ENCODE measurements around the gene OSBPL8. TPM values are rescaled to one million over a fixed set of nuclear protein-coding genes. Genes with fewer than 3 reads are reported as not detected.
"Not testable (repeated sequence)": the region's sequence is repeated elsewhere in the genome, so short reads cannot be mapped to it uniquely, and the experiment has no call there.

The OSBPL8 gene
- total and polyA plus RNA-seq, 3 experiments from 2014 or later = 87.3 to 113 (median 90.7) TPM

GRCh38 chr12:76478045-76478444, 81.5 kb downstream of the OSBPL8 start:
- no peaks in the 10 kb centered on the region for H3K27me3 ChIP-seq (ENCODE audit: insufficient read depth, low read length, poor library complexity, severe bottlenecking)
- no peaks in the 10 kb centered on the region for H3K36me3 ChIP-seq (ENCODE audit: insufficient read depth, low read length)
- no peak overlapping the region for H3K27ac Mint-ChIP-seq
- H3K4me3 ChIP-seq (ENCODE audit: low read length) = no peak overlapping the region
- H3K36me3 Mint-ChIP-seq = peaks cover 0 to 24% (median 12%) of the 10 kb centered on the region in 3 donors
- no peak for DNase-seq
- POLR2A ChIA-PET = no interaction called here
- H3K9me3 Mint-ChIP-seq = no peaks in the 10 kb centered on the region
- H3K4me1 ChIP-seq (ENCODE audit: insufficient read depth, low read length) = no peaks in the 10 kb centered on the region
- H3K27ac ChIP-seq (ENCODE audit: low read depth, low read length) = no peak overlapping the region
- H3K4me1 Mint-ChIP-seq = peaks cover 29 to 55% (median 49%) of the 10 kb centered on the region in 3 donors
- CTCF ChIA-PET = no interaction called here
- H3K27me3 Mint-ChIP-seq = no peaks in the 10 kb centered on the region
- H3K9me3 ChIP-seq (ENCODE audit: low read length) = no peaks in the 10 kb centered on the region
- no peak overlapping the region for H3K4me3 Mint-ChIP-seq

DNA sequence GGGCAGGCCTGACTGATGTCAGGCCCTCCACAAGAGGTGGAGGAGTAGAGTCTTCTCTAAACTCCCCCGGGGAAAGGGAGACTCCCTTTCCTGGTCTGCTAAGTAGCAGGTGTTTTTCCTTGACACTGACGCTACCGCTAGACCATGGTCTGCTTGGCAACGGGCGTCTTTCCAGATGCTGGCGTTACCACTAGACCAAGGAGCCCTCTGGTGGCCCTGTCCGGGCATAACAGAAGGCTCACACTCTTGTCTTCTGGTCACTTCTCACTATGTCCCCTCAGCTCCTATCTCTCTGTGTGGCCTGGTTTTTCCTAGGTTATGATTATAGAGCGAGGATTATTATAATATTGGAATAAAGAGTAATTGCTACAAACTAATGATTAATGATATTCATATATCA, 86.7 kb downstream of the OSBPL8 start:
- H3K9me3 Mint-ChIP-seq; POLR2A ChIA-PET; H3K36me3 Mint-ChIP-seq; H3K36me3 ChIP-seq (ENCODE audit: insufficient read depth, low read length); H3K9me3 ChIP-seq (ENCODE audit: low read length); H3K27ac Mint-ChIP-seq; DNase-seq; H3K27ac ChIP-seq (ENCODE audit: low read depth, low read length); H3K4me3 ChIP-seq (ENCODE audit: low read length); H3K27me3 ChIP-seq (ENCODE audit: insufficient read depth, low read length, poor library complexity, severe bottlenecking); H3K27me3 Mint-ChIP-seq; H3K4me3 Mint-ChIP-seq: not testable (repeated sequence)
- H3K4me1 ChIP-seq (ENCODE audit: insufficient read depth, low read length) = peaks cover 15% of the 10 kb centered on the region
- CTCF ChIA-PET = interaction anchor here (1.4 kb wide), 1 partner anchor 78 kb away, joined by 3 read pairs; no protein-coding TSS in a partner anchor
- peaks cover 16 to 28% (median 28%) of the 10 kb centered on the region in 3 donors for H3K4me1 Mint-ChIP-seq

- Histone ChIP-seq H3K27ac (ENCODE audit: low read depth, low read length) (no peak overlapping the region), H3K27me3 (ENCODE audit: insufficient read depth, low read length, poor library complexity, severe bottlenecking) (no peaks in the 10 kb centered on the region), H3K4me3 (ENCODE audit: low read length) (no peak overlapping the region), H3K9me3 (ENCODE audit: low read length) (no peaks in the 10 kb centered on the region), H3K4me1 (ENCODE audit: insufficient read depth, low read length) (peaks cover 15% of the 10 kb centered on the region), H3K36me3 (ENCODE audit: insufficient read depth, low read length) (no peaks in the 10 kb centered on the region)
- H3K27ac Mint-ChIP-seq = no peak overlapping the region
- no peak overlapping the region for H3K4me3 Mint-ChIP-seq
- ChIA-PET CTCF (no interaction called here), POLR2A (no interaction called here)
- DNase-seq = no peak
- H3K9me3 Mint-ChIP-seq = no peaks in the 10 kb centered on the region
- H3K27me3 Mint-ChIP-seq = no peaks in the 10 kb centered on the region
- peaks cover 18 to 22% (median 18%) of the 10 kb centered on the region in 3 donors for H3K4me1 Mint-ChIP-seq
- H3K36me3 Mint-ChIP-seq = peaks cover 0 to 3% (median 0%) of the 10 kb centered on the region in 3 donors
These were observed 88.0 kb downstream of the OSBPL8 start for GRCh38 chr12:76471579-76471978.

- POLR2A ChIA-PET = interaction anchor here (0.9 kb wide), 1 partner anchor 97 kb away, joined by 3 read pairs; no protein-coding TSS in a partner anchor
These were observed 89.3 kb downstream of the OSBPL8 start for GRCh38 chr12:76470028-76470939.

GRCh38 chr12:76464631-76465166, 94.9 kb downstream of the OSBPL8 start:
- peaks cover 31 to 53% (median 42%) of the 10 kb centered on the region in 3 donors for H3K4me1 Mint-ChIP-seq
- no peaks in the 10 kb centered on the region for H3K27me3 Mint-ChIP-seq
- H3K4me3 Mint-ChIP-seq = no peak overlapping the region
- Histone ChIP-seq H3K4me3 (ENCODE audit: low read length) (no peak overlapping the region), H3K9me3 (ENCODE audit: low read length) (no peaks in the 10 kb centered on the region), H3K36me3 (ENCODE audit: insufficient read depth, low read length) (no peaks in the 10 kb centered on the region), H3K27ac (ENCODE audit: low read depth, low read length) (no peak overlapping the region), H3K4me1 (ENCODE audit: insufficient read depth, low read length) (peaks cover 5% of the 10 kb centered on the region), H3K27me3 (ENCODE audit: insufficient read depth, low read length, poor library complexity, severe bottlenecking) (no peaks in the 10 kb centered on the region)
- H3K36me3 Mint-ChIP-seq = peaks cover 0 to 9% (median 3%) of the 10 kb centered on the region in 3 donors
- H3K27ac Mint-ChIP-seq = peak overlapping the region in 1 of 8 donors; percentile 5
- CTCF ChIA-PET = interaction anchor here (0.8 kb wide), 1 partner anchor 10 kb away, joined by 3 read pairs; no protein-coding TSS in a partner anchor
- H3K9me3 Mint-ChIP-seq = no peaks in the 10 kb centered on the region
- POLR2A ChIA-PET = no interaction called here
- no peak for DNase-seq

More at GRCh38 chr12:76470028-76470939, 89.3 kb downstream of the OSBPL8 start:
- H3K27ac Mint-ChIP-seq = no peak overlapping the region
- peaks cover 0 to 3% (median 0%) of the 10 kb centered on the region in 3 donors for H3K36me3 Mint-ChIP-seq
- H3K9me3 Mint-ChIP-seq = no peaks in the 10 kb centered on the region
- Histone ChIP-seq H3K4me3 (ENCODE audit: low read length) (no peak overlapping the region), H3K27me3 (ENCODE audit: insufficient read depth, low read length, poor library complexity, severe bottlenecking) (no peaks in the 10 kb centered on the region), H3K27ac (ENCODE audit: low read depth, low read length) (no peak overlapping the region), H3K4me1 (ENCODE audit: insufficient read depth, low read length) (peaks cover 15% of the 10 kb centered on the region), H3K9me3 (ENCODE audit: low read length) (no peaks in the 10 kb centered on the region), H3K36me3 (ENCODE audit: insufficient read depth, low read length) (no peaks in the 10 kb centered on the region)
- H3K4me3 Mint-ChIP-seq = no peak overlapping the region
- peaks cover 5 to 14% (median 13%) of the 10 kb centered on the region in 3 donors for H3K4me1 Mint-ChIP-seq
- CTCF ChIA-PET = no interaction called here
- no peaks in the 10 kb centered on the region for H3K27me3 Mint-ChIP-seq
- DNase-seq = no peak

DNA sequence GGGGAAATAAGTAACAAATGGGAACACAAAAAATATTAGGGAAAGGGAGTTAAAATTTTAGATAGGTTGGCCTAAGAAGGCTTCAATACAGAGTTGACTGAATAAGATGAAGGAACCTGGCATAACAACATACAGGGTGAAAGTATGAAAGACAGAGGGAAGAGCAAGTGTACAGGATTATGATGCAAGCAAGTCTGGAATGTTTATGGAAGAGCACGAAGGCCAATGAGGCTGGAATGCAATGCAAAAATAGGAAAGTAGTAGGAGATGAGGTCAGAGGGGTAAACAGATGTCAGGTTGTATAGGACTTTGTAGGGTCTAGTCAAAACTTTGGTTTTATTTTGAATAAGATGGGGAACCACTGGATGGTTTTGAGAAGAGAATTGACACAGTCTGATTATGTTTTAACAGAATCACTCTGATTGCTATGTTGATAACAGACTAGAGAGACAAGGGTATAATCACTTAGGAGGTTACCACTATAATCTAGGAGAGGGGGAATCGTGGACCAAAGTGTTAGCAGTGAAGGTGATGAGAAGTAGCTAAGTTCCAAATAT, 96.8 kb downstream of the OSBPL8 start:
- peaks cover 37 to 64% (median 53%) of the 10 kb centered on the region in 3 donors for H3K4me1 Mint-ChIP-seq
- POLR2A ChIA-PET = no interaction called here
- H3K9me3 ChIP-seq (ENCODE audit: low read length) = no peaks in the 10 kb centered on the region
- no peak overlapping the region for H3K4me3 Mint-ChIP-seq
- no peaks in the 10 kb centered on the region for H3K9me3 Mint-ChIP-seq
- DNase-seq = no peak
- H3K27me3 ChIP-seq (ENCODE audit: insufficient read depth, low read length, poor library complexity, severe bottlenecking) = no peaks in the 10 kb centered on the region
- H3K36me3 Mint-ChIP-seq = peaks cover 0 to 9% (median 4%) of the 10 kb centered on the region in 3 donors
- CTCF ChIA-PET = no interaction called here
- H3K36me3 ChIP-seq (ENCODE audit: insufficient read depth, low read length) = no peaks in the 10 kb centered on the region
- H3K27me3 Mint-ChIP-seq = no peaks in the 10 kb centered on the region
- H3K4me1 ChIP-seq (ENCODE audit: insufficient read depth, low read length) = peaks cover 3% of the 10 kb centered on the region
- H3K27ac ChIP-seq (ENCODE audit: low read depth, low read length) = no peak overlapping the region
- H3K27ac Mint-ChIP-seq = peak overlapping the region in 7 of 8 donors; percentile 7 to 76 (median 31)
- H3K4me3 ChIP-seq (ENCODE audit: low read length) = no peak overlapping the region

DNA sequence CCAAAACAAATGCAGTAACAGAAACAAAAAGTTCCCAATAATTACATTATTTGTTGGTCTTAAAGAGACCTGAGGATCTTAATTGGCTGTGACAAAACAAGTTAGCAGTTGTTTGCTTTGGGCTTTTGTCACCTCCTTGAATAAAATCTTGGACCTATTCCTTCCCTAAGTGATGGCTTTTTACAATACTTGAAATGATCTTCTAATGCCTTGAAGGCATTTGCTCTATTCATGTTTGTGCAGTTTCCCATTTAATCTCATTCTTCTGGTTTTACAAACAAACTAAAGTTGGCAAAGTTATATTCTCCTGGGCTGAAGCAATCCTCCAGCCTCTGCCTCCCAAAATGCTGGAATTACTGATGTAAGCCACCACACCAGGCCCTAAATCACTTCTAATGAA, 98.8 kb downstream of the OSBPL8 start:
- H3K27me3 Mint-ChIP-seq = no peaks in the 10 kb centered on the region
- Histone ChIP-seq H3K9me3 (ENCODE audit: low read length) (no peaks in the 10 kb centered on the region), H3K4me3 (ENCODE audit: low read length) (no peak overlapping the region), H3K4me1 (ENCODE audit: insufficient read depth, low read length) (peaks cover 10% of the 10 kb centered on the region), H3K27ac (ENCODE audit: low read depth, low read length) (no peak overlapping the region), H3K27me3 (ENCODE audit: insufficient read depth, low read length, poor library complexity, severe bottlenecking) (no peaks in the 10 kb centered on the region), H3K36me3 (ENCODE audit: insufficient read depth, low read length) (no peaks in the 10 kb centered on the region)
- no peaks in the 10 kb centered on the region for H3K9me3 Mint-ChIP-seq
- POLR2A ChIA-PET = no interaction called here
- CTCF ChIA-PET = no interaction called here
- H3K27ac Mint-ChIP-seq = peak overlapping the region in 6 of 8 donors; percentile 49 to 85 (median 73)
- peaks cover 0 to 6% (median 4%) of the 10 kb centered on the region in 3 donors for H3K36me3 Mint-ChIP-seq
- no peak for DNase-seq
- peaks cover 38 to 78% (median 67%) of the 10 kb centered on the region in 3 donors for H3K4me1 Mint-ChIP-seq
- H3K4me3 Mint-ChIP-seq = peak overlapping the region in 1 of 7 donors; percentile 19

GRCh38 chr12:76457818-76458217, 101.8 kb downstream of the OSBPL8 start:
- Histone ChIP-seq H3K27ac (ENCODE audit: low read depth, low read length) (no peak overlapping the region), H3K4me1 (ENCODE audit: insufficient read depth, low read length) (peaks cover 12% of the 10 kb centered on the region), H3K4me3 (ENCODE audit: low read length) (no peak overlapping the region), H3K9me3 (ENCODE audit: low read length) (no peaks in the 10 kb centered on the region), H3K27me3 (ENCODE audit: insufficient read depth, low read length, poor library complexity, severe bottlenecking) (no peaks in the 10 kb centered on the region), H3K36me3 (ENCODE audit: insufficient read depth, low read length) (no peaks in the 10 kb centered on the region)
- H3K27me3 Mint-ChIP-seq = no peaks in the 10 kb centered on the region
- peak overlapping the region in 6 of 8 donors; percentile 33 to 87 (median 64) for H3K27ac Mint-ChIP-seq
- POLR2A ChIA-PET = interaction anchor here (1.0 kb wide), 1 partner anchor 101 kb away, joined by 4 read pairs; no protein-coding TSS in a partner anchor
- H3K36me3 Mint-ChIP-seq = peaks cover 0 to 2% (median 0%) of the 10 kb centered on the region in 3 donors
- H3K4me1 Mint-ChIP-seq = peaks cover 37 to 66% (median 59%) of the 10 kb centered on the region in 3 donors
- CTCF ChIA-PET = interaction anchor here (1.0 to 2.5 kb wide), 2 partner anchors 11 to 129 kb away, joined by 3 to 9 read pairs; no protein-coding TSS in a partner anchor
- no peaks in the 10 kb centered on the region for H3K9me3 Mint-ChIP-seq
- DNase-seq = no peak
- no peak overlapping the region for H3K4me3 Mint-ChIP-seq
